ENCODE measurements around the gene SYS1. TPM values are rescaled to one million over a fixed set of nuclear protein-coding genes. Genes with fewer than 3 reads are reported as not detected.

SYS1 gene
- total and polyA plus RNA-seq, 2 donors (not counting 3 experiments of a cell fraction or from before 2014, with no cell fraction given) = 27.4 to 79.6 TPM

DNA sequence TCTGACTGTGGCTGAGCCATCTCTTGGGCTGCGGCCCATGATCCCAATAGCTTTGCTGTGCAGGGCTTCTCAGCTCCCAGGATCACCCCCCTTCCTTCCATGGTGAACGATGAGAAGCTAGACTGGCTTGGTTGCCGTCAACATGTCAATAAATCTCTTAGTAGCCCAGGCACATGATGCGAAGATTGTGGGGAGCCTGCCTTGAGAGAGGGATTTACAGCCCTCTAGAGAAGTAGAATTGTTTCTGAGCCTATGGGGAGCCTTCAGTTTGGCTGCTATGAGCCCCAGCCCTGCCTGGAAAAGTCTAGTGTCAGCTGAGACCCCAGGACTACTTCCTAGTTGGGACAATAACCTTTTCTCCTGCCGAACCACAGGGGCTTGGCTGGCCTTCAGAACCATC is 49.7 kb downstream of the SYS1 start:
- DNase-seq (ENCODE audit: low read depth, low spot score) (no peak), FAIRE-seq (no peak)
- Histone ChIP-seq H4K20me1 (replicated peaks; ENCODE audit: control insufficient read depth, extremely low read depth, insufficient read depth, low read length) (no peaks in the 10 kb centered on the region), H3K4me1 (ENCODE audit: control insufficient read depth, extremely low read depth, insufficient read depth, low read length) (peaks cover 14% of the 10 kb centered on the region), H3K9ac (replicated peaks; ENCODE audit: extremely low read depth, insufficient read depth, low read length) (no peak overlapping the region), H3K4me3 (replicated peaks in 1 of 3; ENCODE audit: insufficient read depth in 1 of 3, low read depth in 1 of 3, low read length in 3 of 3) (no peak overlapping the region), H3K27me3 (ENCODE audit: control insufficient read depth in 2 of 2, insufficient read depth in 2 of 2, low read length in 2 of 2) (no peaks in the 10 kb centered on the region), H3K79me2 (ENCODE audit: control insufficient read depth, insufficient read depth, low read length) (peaks cover 13% of the 10 kb centered on the region), H3K27ac (ENCODE audit: insufficient read depth, low read depth, low read length) (no peak overlapping the region), H3K9me1 (replicated peaks; ENCODE audit: control insufficient read depth, extremely low read depth, insufficient read depth, low read length) (no peaks in the 10 kb centered on the region), H3K4me2 (ENCODE audit: insufficient read depth, low read length) (no peak overlapping the region), H3K9me3 (replicated peaks; ENCODE audit: control insufficient read depth, insufficient read depth, low read length) (no peaks in the 10 kb centered on the region), H2AFZ (ENCODE audit: low read depth, low read length) (no peak overlapping the region), H3K36me3 (ENCODE audit: control insufficient read depth in 2 of 2, extremely low read depth in 1 of 2, insufficient read depth in 2 of 2, low read length in 2 of 2) (peaks cover 0 to 3% of the 10 kb centered on the region in 2 experiments)
- BruUV-seq (replicated peaks) = no TSS peak
- CTCF ChIA-PET = interaction anchor here (1.2 to 3.6 kb wide), 4 partner anchors 24 to 122 kb away, joined by 3 to 15 read pairs (median 6); partner anchors contain the start of gene SYS1
- TF ChIP-seq MYC (IDR thresholded peaks at IDR 0.05; ENCODE audit: low read depth, low read length) = no peak
- TF ChIP-seq, protein P1, sequence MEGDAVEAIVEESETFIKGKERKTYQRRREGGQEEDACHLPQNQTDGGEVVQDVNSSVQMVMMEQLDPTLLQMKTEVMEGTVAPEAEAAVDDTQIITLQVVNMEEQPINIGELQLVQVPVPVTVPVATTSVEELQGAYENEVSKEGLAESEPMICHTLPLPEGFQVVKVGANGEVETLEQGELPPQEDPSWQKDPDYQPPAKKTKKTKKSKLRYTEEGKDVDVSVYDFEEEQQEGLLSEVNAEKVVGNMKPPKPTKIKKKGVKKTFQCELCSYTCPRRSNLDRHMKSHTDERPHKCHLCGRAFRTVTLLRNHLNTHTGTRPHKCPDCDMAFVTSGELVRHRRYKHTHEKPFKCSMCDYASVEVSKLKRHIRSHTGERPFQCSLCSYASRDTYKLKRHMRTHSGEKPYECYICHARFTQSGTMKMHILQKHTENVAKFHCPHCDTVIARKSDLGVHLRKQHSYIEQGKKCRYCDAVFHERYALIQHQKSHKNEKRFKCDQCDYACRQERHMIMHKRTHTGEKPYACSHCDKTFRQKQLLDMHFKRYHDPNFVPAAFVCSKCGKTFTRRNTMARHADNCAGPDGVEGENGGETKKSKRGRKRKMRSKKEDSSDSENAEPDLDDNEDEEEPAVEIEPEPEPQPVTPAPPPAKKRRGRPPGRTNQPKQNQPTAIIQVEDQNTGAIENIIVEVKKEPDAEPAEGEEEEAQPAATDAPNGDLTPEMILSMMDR (IDR thresholded peaks at IDR 0.05; ENCODE audit: extremely low read depth in 1 of 2, insufficient read depth in 1 of 2, low read depth in 1 of 2, low read length in 2 of 2) = no peak
- TF ChIP-seq FOS (IDR thresholded peaks at IDR 0.05; ENCODE audit: borderline replicate concordance, insufficient read depth, low read length) = no peak
- TF ChIP-seq POLR2AphosphoS5 (IDR thresholded peaks at IDR 0.05; ENCODE audit: insufficient read depth, low read depth, low read length) = no peak
- intact Hi-C loops (cut with micrococcal nuclease) (no loop called here), dilution Hi-C loops (cut with MboI; ENCODE audit: extremely low pct_ligation_motif_present, low sequenced_read_pairs) (no loop called here)
- POLR2A ChIA-PET = no interaction called here

DNA sequence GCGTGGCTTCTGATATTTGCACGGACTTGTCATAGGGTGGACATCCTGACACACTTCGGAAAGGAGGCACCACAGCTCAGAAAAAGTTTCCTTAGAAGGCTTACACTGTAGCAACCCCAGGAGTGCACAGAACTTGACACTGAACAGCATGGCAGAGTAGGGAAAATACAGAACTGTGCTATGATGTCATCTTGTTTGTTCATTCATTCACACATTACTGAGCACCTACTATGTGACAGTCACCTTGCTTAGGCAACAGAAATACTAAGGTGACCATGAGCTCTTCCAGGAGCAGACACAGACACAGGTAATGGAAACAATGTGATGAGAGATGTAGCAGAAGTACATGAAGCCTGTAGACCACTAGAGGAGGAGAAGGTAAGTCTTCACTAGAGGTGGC is 50.5 kb downstream of the SYS1 start:
- Histone ChIP-seq H3K4me2 (ENCODE audit: insufficient read depth, low read length) (no peak overlapping the region), H3K79me2 (ENCODE audit: control insufficient read depth, insufficient read depth, low read length) (peaks cover 20% of the 10 kb centered on the region), H3K9me3 (replicated peaks; ENCODE audit: control insufficient read depth, insufficient read depth, low read length) (no peaks in the 10 kb centered on the region), H2AFZ (ENCODE audit: low read depth, low read length) (no peak overlapping the region), H4K20me1 (replicated peaks; ENCODE audit: control insufficient read depth, extremely low read depth, insufficient read depth, low read length) (no peaks in the 10 kb centered on the region), H3K27ac (ENCODE audit: insufficient read depth, low read depth, low read length) (no peak overlapping the region), H3K9me1 (replicated peaks; ENCODE audit: control insufficient read depth, extremely low read depth, insufficient read depth, low read length) (no peaks in the 10 kb centered on the region), H3K9ac (replicated peaks; ENCODE audit: extremely low read depth, insufficient read depth, low read length) (no peak overlapping the region), H3K36me3 (ENCODE audit: control insufficient read depth in 2 of 2, extremely low read depth in 1 of 2, insufficient read depth in 2 of 2, low read length in 2 of 2) (peaks cover 0 to 3% of the 10 kb centered on the region in 2 experiments), H3K27me3 (ENCODE audit: control insufficient read depth in 2 of 2, insufficient read depth in 2 of 2, low read length in 2 of 2) (no peaks in the 10 kb centered on the region), H3K4me1 (ENCODE audit: control insufficient read depth, extremely low read depth, insufficient read depth, low read length) (peaks cover 14% of the 10 kb centered on the region), H3K4me3 (replicated peaks in 1 of 3; ENCODE audit: insufficient read depth in 1 of 3, low read depth in 1 of 3, low read length in 3 of 3) (no peak overlapping the region)
- no peak for FAIRE-seq
- no peak for DNase-seq (ENCODE audit: low read depth, low spot score)
- intact Hi-C loops (cut with micrococcal nuclease) (no loop called here), dilution Hi-C loops (cut with MboI; ENCODE audit: extremely low pct_ligation_motif_present, low sequenced_read_pairs) (no loop called here)
- ChIA-PET CTCF (interaction anchor here (0.6 to 3.6 kb wide), 6 partner anchors 24 to 123 kb away, joined by 3 to 15 read pairs (median 4); partner anchors contain the start of gene SYS1), POLR2A (no interaction called here)
- no TSS peak for BruUV-seq (replicated peaks)
- TF ChIP-seq POLR2AphosphoS5 (IDR thresholded peaks at IDR 0.05; ENCODE audit: insufficient read depth, low read depth, low read length) = no peak
- no peak for TF ChIP-seq GATA2 (IDR thresholded peaks at IDR 0.05; ENCODE audit: insufficient read depth, insufficient read length, low read depth, low read length)
- TF ChIP-seq EZH2 (IDR thresholded peaks at IDR 0.05; ENCODE audit: borderline replicate concordance, low read depth, low read length, severe bottlenecking) = no peak
- TF ChIP-seq, protein P1 (IDR thresholded peaks at IDR 0.05; ENCODE audit: extremely low read depth in 1 of 2, insufficient read depth in 1 of 2, low read depth in 1 of 2, low read length in 2 of 2) = no peak
- no peak for TF ChIP-seq POLR2A (IDR thresholded peaks at IDR 0.05; ENCODE audit: low read depth, low read length)
- TF ChIP-seq MYC (IDR thresholded peaks at IDR 0.05; ENCODE audit: low read depth, low read length) = no peak
- no peak for TF ChIP-seq JUN (IDR thresholded peaks at IDR 0.05; ENCODE audit: borderline replicate concordance, insufficient read depth, insufficient read length, low read depth)
- TF ChIP-seq MAX (IDR thresholded peaks at IDR 0.05; ENCODE audit: insufficient read depth, insufficient read length) = no peak
- TF ChIP-seq FOS (IDR thresholded peaks at IDR 0.05; ENCODE audit: borderline replicate concordance, insufficient read depth, low read length) = no peak
